ENCODE measurements around the gene TMEM119. TPM values are rescaled to one million over a fixed set of nuclear protein-coding genes. Genes with fewer than 3 reads are reported as not detected.

TMEM119 gene, protein sequence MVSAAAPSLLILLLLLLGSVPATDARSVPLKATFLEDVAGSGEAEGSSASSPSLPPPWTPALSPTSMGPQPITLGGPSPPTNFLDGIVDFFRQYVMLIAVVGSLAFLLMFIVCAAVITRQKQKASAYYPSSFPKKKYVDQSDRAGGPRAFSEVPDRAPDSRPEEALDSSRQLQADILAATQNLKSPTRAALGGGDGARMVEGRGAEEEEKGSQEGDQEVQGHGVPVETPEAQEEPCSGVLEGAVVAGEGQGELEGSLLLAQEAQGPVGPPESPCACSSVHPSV
- total RNA-seq (2022; extraction: Qiagen RNA extraction; ENCODE audit: low read depth), result 0.07 to 0.18 TPM (median 0.10 TPM) in 3 of 5 replicates, not detected in the others

DNA sequence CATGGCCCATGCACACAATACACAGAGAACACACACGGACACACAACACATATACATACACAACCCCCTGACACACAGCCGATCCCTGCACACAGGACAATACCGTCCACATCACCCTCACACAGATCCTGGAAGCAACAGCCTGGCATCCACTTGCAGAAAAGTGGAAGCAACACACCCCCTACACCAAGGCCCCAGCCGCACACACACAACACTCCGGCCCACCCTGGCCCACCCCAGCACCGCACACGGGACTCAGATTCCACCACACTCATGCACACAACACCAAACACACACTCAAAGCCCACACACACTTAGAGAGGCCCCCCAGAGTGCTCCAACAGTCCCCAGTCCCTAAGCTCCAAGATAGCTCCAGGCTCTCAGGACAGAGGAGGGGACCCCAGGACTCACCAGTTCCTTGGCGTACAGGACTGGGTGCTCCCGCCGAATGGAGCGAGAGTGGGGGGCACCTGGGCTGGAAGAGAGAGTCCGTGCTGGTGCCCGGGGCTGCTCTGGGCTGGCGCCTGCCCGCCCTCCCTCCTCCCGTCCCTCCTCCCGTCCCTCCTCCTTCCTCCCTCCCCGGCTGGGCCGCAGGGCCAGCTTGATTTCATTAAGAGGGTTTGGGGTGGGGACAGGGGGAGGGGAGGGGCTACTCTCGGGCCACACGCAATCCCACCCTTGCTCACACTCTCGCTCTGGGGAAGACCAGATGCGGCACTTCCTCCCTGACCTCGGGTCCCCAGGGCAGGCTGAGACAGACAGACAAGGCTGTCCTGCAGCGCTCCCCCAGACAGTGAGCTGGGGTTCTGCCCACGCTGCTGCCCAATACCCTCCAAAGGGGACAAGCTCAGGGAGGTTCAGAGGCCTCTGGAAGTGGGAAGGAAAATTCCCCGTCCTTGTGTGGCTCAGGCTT, at the start of gene TMEM119:
TSS of gene TMEM119 (minus strand) at position 526 of the 913 bp plus-strand sequence. CDS start 5,701 bp downstream, outside the sequence.

DNA sequence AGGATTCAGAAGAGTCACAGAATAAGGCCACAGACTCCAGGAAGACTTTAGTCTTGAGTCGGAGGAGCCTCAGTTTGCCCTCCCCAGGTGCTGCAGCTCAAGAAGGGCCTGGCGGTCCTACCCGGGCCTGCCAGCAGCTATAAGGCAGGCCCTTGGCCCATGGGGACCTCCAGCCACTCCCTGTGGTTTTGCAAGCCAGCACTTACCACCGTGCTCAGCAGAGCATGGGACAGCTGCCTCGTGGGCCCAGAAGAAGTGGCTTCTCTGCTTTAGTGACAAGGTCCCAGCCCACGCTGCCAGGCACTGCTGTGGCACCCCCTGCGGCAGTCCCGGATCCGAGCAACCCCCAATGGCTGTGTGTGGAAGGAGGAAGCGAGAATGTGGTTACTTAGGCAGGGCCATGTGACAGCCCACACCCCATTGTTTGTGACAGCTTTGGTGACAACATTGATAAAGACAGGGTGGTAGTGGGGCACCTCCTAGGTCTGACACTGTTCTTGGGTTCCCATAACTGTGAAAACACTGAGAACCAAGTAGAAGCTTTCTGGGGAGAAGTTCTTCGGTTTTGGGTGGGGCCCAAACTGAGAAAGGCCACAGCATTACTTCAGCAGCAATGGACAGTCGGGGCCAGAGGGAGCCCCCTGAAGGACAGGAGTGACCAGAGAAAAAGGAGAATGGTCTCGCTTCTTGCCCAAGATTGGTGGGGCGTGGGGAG, 35.8 kb upstream of the TMEM119 start, which contains the start of gene SELPLG:
TSS of gene SELPLG (minus strand) at position 361 of the 715 bp plus-strand sequence. CDS start 9,587 bp downstream, outside the sequence.

DNA sequence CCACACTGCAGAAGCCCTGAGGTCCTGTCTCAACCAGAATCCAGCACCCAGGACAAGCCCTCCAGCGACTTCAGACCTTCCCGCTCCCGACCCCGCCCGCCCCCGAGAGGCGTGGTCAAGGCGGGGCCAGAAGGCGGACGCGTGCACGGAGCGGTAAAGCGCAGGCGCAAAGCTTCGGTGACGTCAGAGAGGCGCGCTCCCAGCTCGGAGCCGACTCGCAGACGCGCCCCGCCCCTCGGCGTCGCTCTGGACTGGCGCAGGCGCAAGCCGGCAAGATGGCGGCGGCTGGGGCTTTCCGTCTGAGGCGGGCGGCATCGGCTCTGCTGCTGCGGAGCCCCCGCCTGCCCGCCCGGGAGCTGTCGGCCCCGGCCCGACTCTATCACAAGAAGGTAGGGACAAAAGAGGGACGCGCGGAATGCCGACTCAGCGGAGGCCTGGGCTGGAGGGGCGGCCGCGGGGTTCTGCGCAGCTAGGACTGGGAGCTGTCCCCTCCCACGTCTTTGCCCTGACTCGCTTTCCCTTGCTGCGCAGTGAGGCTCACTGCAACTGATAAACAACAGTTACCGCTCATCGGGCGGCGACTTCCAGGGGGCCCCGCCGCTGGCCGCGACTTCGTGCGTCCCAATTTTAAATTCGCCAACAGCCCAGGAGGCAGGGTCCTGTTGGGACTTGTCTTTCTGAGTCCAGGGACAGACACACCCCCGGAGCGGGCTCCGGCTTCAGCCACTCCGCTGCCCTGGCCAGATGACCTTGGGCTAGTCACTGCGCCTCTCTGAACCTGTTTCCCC, 35.3 kb downstream of the TMEM119 start, which contains the start of gene ISCU:
TSS of gene ISCU (plus strand) at position 249 of the 788 bp plus-strand sequence. CDS start at position 276, 27 bp downstream.

DNA sequence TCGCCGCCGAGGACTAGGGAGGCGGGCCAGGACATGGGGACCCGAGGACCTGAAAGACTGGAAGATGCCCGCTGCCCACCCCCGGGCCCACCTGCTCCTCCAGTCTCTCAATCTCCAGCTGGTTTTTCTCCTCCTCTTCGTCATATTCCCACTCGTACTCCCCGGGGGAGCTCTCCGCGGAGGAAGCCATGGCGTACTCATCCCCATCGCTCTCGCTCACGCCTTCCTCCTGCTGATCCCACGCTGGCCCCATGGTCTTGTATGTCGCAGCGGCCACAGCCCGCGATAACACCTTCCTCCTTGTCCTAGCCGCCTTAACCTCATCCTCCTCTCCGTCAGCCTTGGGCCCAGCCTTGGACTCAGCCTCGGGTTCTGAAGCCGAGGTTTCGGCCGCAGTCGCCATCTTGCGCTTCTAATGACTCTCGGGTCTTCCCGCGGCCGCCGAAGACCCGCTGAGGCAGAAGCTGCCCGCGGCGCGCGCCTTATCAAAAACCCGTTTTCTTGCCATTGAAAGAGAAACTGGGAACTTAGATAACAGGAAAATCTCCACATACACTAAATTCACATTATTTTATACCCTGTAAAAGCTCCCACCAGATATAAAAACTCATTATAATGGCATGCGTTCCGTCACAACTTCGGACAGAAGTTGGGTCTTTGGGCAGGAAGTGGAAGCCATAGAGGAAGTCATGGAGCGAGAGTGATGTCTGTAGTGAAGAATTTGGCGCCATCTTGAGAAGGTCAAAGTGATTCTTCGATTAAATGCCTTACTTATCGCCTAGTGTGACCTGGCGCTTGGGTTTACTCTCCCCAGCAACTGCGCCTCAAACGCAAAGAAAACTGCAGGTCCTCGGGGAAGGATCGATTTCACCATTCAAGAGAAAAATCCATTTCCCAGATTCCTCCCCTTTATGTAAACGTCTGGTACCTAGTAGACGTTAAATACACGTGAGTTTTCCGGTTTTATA, 36.8 kb downstream of the TMEM119 start, which contains the start of gene SART3:
TSS of gene SART3 (minus strand) at position 422 of the 968 bp plus-strand sequence. CDS start at position 403, 19 bp downstream.

Other genes with a start within 250 kb of the TMEM119 start
- 3.6 to 4.2 TPM (median 4.0 TPM) in 5 replicates for gene FICD, start 82.8 kb downstream of the TMEM119 start, total RNA-seq (2022; extraction: Qiagen RNA extraction; ENCODE audit: low read depth)
- gene SART3, start 36.9 kb downstream of the TMEM119 start, total RNA-seq (2022; extraction: Qiagen RNA extraction; ENCODE audit: low read depth), result 41.3 to 50.5 TPM (median 42.2 TPM) in 5 replicates
- gene ISCU, start 35.5 kb downstream of the TMEM119 start, total RNA-seq (2022; extraction: Qiagen RNA extraction; ENCODE audit: low read depth), result 87.7 to 117 TPM (median 96.6 TPM) in 5 replicates
- gene SELPLG, start 35.8 kb upstream of the TMEM119 start, total RNA-seq (2022; extraction: Qiagen RNA extraction; ENCODE audit: low read depth), result 0.44 to 1.1 TPM (median 1.0 TPM) in 5 replicates
- gene CORO1C, start 133.4 kb upstream of the TMEM119 start, total RNA-seq (2022; extraction: Qiagen RNA extraction; ENCODE audit: low read depth), result 172 to 211 TPM (median 193 TPM) in 5 replicates